H9 (cell line): Measurements from ENCODE around the gene SPHK2. TPM values are rescaled to one million over a fixed set of nuclear protein-coding genes. Genes with fewer than 3 reads are reported as not detected.

Source experiments
- DNase-seq: peaks from one replicate; pipeline ENCODE4 v3.0.0-alpha.2; 2017
- H2AFZ ChIP-seq: one replicate; pipeline ENCODE4 v1.6.1; 2013; ENCODE audit warnings: mild to moderate bottlenecking, low read length, control low read depth, moderate library complexity
- H2AK5ac ChIP-seq: 2 replicates; pipeline ENCODE4 v1.6.1; 2013; ENCODE audit warnings: low read length, control low read depth, mixed read lengths; ENCODE audit not compliant: insufficient read length
- H2BK120ac ChIP-seq: one replicate; pipeline ENCODE4 v1.6.1; 2013; ENCODE audit warnings: low read depth, mild to moderate bottlenecking, low read length, control low read depth, inconsistent platforms; ENCODE audit not compliant: poor library complexity, severe bottlenecking
- H2BK12ac ChIP-seq: 2 replicates; pipeline ENCODE4 v1.6.1; 2013; ENCODE audit warnings: low read length, control low read depth, mixed read lengths, low read depth; ENCODE audit not compliant: insufficient read length
- H2BK15ac ChIP-seq: 2 replicates; pipeline ENCODE4 v1.6.1; 2013; ENCODE audit warnings: low read depth, low read length, control low read depth
- H2BK20ac ChIP-seq: one replicate; pipeline ENCODE4 v1.6.1; 2013; ENCODE audit warnings: low read depth, mild to moderate bottlenecking, low read length, control low read depth, inconsistent platforms; ENCODE audit not compliant: poor library complexity, severe bottlenecking
- H2BK5ac ChIP-seq: 2 replicates; pipeline ENCODE4 v1.6.1; 2013; ENCODE audit warnings: low read length, control low read depth, mixed read lengths; ENCODE audit not compliant: insufficient read length
- H3K14ac ChIP-seq: 2 replicates; pipeline ENCODE4 v1.6.1; 2013; ENCODE audit warnings: low read length, control low read depth; ENCODE audit not compliant: insufficient read depth
- H3K18ac ChIP-seq: 2 replicates; pipeline ENCODE4 v1.6.1; 2013; ENCODE audit warnings: low read depth, mild to moderate bottlenecking, mixed read lengths, low read length, control low read depth; ENCODE audit not compliant: insufficient read length
- H3K23ac ChIP-seq: 2 replicates; pipeline ENCODE4 v1.6.1; 2013; ENCODE audit warnings: low read length, control low read depth, mixed read lengths, low read depth; ENCODE audit not compliant: insufficient read length
- H3K23me2 ChIP-seq: 2 replicates; pipeline ENCODE4 v1.6.1; 2013; ENCODE audit warnings: low read depth, mild to moderate bottlenecking, mixed read lengths, low read length, control low read depth; ENCODE audit not compliant: insufficient read length, poor library complexity, severe bottlenecking
- H3K27ac ChIP-seq: 2 replicates; pipeline ENCODE4 v1.5.1; 2013; ENCODE audit warnings: low read length, control low read depth, mixed read lengths, low read depth; ENCODE audit not compliant: insufficient read length
- H3K27me3 ChIP-seq: 2 replicates; pipeline ENCODE4 v1.6.1; 2013; ENCODE audit warnings: low read length, control low read depth, inconsistent platforms; ENCODE audit not compliant: insufficient read depth
- H3K4ac ChIP-seq: 2 replicates; pipeline ENCODE4 v1.6.1; 2013; ENCODE audit warnings: low read depth, mild to moderate bottlenecking, control low read depth, inconsistent platforms, low read length, moderate library complexity
- H3K4me1 ChIP-seq: 2 replicates; pipeline ENCODE4 v1.6.1; 2013; ENCODE audit warnings: low read length, control low read depth, inconsistent platforms; ENCODE audit not compliant: insufficient read depth
- H3K4me2 ChIP-seq: 2 replicates; pipeline ENCODE4 v1.6.1; 2013; ENCODE audit warnings: low read length, control low read depth, mixed read lengths; ENCODE audit not compliant: insufficient read length, insufficient read depth
- H3K56ac ChIP-seq: 2 replicates; pipeline ENCODE4 v1.6.1; 2013; ENCODE audit warnings: low read depth, mild to moderate bottlenecking, mixed read lengths, low read length, control low read depth; ENCODE audit not compliant: insufficient read length
- H3K79me1 ChIP-seq: 2 replicates; pipeline ENCODE4 v1.6.1; 2013; ENCODE audit warnings: low read depth, mild to moderate bottlenecking, moderate library complexity, low read length, control low read depth, inconsistent platforms; ENCODE audit not compliant: insufficient read depth, poor library complexity, severe bottlenecking
- H3K79me2 ChIP-seq: 2 replicates; pipeline ENCODE4 v1.6.1; 2013; ENCODE audit warnings: low read length, control low read depth, inconsistent platforms; ENCODE audit not compliant: insufficient read depth
- H3K9ac ChIP-seq: 2 replicates; pipeline ENCODE4 v1.6.1; 2013; ENCODE audit warnings: low read length, control low read depth, mixed read lengths; ENCODE audit not compliant: insufficient read length; ENCODE audit errors: extremely low read depth
- H3K9me3 ChIP-seq: one replicate; pipeline ENCODE4 v1.6.1; 2013; ENCODE audit warnings: low read depth, low read length, inconsistent platforms; ENCODE audit not compliant: control insufficient read depth
- H3T11ph ChIP-seq: one replicate; pipeline ENCODE4 v1.6.1; 2013; ENCODE audit warnings: mild to moderate bottlenecking, low read length, control low read depth, inconsistent platforms
- H4K20me1 ChIP-seq: one replicate; pipeline ENCODE4 v1.6.1; 2013; ENCODE audit not compliant: control insufficient read depth, insufficient read length, insufficient read depth
- H4K5ac ChIP-seq: 2 replicates; pipeline ENCODE4 v1.6.1; 2013; ENCODE audit warnings: low read depth, mild to moderate bottlenecking, mixed read lengths, low read length, control low read depth; ENCODE audit not compliant: insufficient read length
- H4K8ac ChIP-seq: replicated peaks from 2 replicates; pipeline ENCODE4 v1.6.1; 2013; ENCODE audit warnings: low read length, control low read depth, mixed read lengths, low read depth; ENCODE audit not compliant: insufficient read length
- H4K91ac ChIP-seq: 2 replicates; pipeline ENCODE4 v1.6.1; 2013; ENCODE audit warnings: low read depth, mild to moderate bottlenecking, moderate library complexity, mixed read lengths, low read length, control low read depth; ENCODE audit not compliant: insufficient read length
- H3K27ac Mint-ChIP-seq, 3 experiments: 2 replicates in 2 of 3; 3 replicates in 1 of 3; pipeline ENCODE4 v1.8.0; 2020 to 2021; ENCODE audit warnings: mixed read lengths in 3 of 3, mild to moderate bottlenecking in 1 of 3, moderate library complexity in 1 of 3
- H3K27me3 Mint-ChIP-seq: 2 replicates; pipeline ENCODE4 v1.8.0; 2021; ENCODE audit warnings: low read depth, mild to moderate bottlenecking, moderate library complexity, mixed read lengths
- H3K36me3 Mint-ChIP-seq, 3 experiments: 2 replicates in 2 of 3; 3 replicates in 1 of 3; pipeline ENCODE4 v1.8.0; 2020 to 2021; ENCODE audit warnings: low read depth in 3 of 3, mixed read lengths in 3 of 3; ENCODE audit not compliant: insufficient read depth in 1 of 3
- H3K4me1 Mint-ChIP-seq, 2 experiments: 2 replicates each; pipeline ENCODE4 v1.8.0; 2020; ENCODE audit warnings: mixed read lengths in 2 of 2
- H3K4me3 Mint-ChIP-seq, 2 experiments: 2 replicates in 1 of 2; 3 replicates in 1 of 2; pipeline ENCODE4 v1.8.0; 2020 to 2021; ENCODE audit warnings: mild to moderate bottlenecking in 2 of 2, mixed read lengths in 2 of 2, moderate library complexity in 1 of 2
- H3K9me3 Mint-ChIP-seq, 2 experiments: 2 replicates in 1 of 2; 3 replicates in 1 of 2; pipeline ENCODE4 v1.8.0; 2020; ENCODE audit warnings: mild to moderate bottlenecking in 2 of 2, mixed read lengths in 2 of 2, moderate library complexity in 1 of 2
- WGBS: extraction: QIAGEN DNeasy Blood & Tissue Kit; methylation state at CpG from one replicate; pipeline ENCODE4 v1.1.7; 2013; ENCODE audit warnings: missing lambda C conversion rate, low lambda C conversion rate, mixed read lengths; ENCODE audit not compliant: insufficient read length; ENCODE audit errors: extremely low coverage; 5-methylcytosine and 5-hydroxymethylcytosine counted together
- total RNA-seq: library from RNA; stranded (reverse); gene quantifications from 2 replicates; pipeline ENCODE4 v1.2.1, GENCODE V29; 2021
- TF ChIP-seq, protein P1 (sequence below): fragments of 200-600 bp; sonication (generic); conservative IDR thresholded peaks from 3 replicates; pipeline ENCODE4 v1.8.0; 2021; ENCODE audit warnings: antibody characterized with exemption, mild to moderate bottlenecking

The SPHK2 gene
- total RNA-seq, 1 experiment from 2014 or later = 57.2 TPM

DNA sequence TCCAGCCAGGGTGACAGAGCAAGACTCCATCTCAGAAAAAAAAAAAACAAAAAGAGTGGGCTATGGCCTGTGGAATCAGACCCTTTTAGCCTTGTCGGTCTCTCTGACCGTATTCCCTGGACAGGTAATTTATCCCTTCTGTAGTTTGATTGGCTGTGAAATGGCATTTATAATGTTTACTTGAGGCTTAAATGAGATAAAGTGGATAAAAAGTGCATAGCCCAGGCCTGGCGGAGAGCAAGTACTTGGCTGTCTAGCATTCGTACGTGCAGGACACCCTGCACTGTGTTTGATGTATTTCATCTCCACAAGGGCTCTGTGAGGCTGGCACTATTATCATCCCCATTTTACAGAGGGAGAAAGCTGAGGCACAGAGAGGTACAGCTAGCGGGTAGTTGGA, 46.5 kb downstream of the SPHK2 start:
- no peak overlapping the region for H2BK12ac ChIP-seq
- peaks cover 11 to 16% of the 10 kb centered on the region in 2 experiments for H3K9me3 Mint-ChIP-seq
- no peak overlapping the region for H3K4me2 ChIP-seq
- no peak overlapping the region for H3K23ac ChIP-seq
- no peak overlapping the region for H3K4ac ChIP-seq
- no peak overlapping the region for H2BK5ac ChIP-seq
- no peak overlapping the region for H2AFZ ChIP-seq
- H3K23me2 ChIP-seq = no peaks in the 10 kb centered on the region
- H2BK20ac ChIP-seq = no peak overlapping the region
- H3K4me1 ChIP-seq = no peaks in the 10 kb centered on the region
- no CpG with 5 or more reads among the region's 6 CpGs for WGBS
- H4K91ac ChIP-seq = no peak overlapping the region
- no peak overlapping the region for H3K14ac ChIP-seq
- H3K27me3 ChIP-seq = no peaks in the 10 kb centered on the region
- DNase-seq = no peak
- 0 out of 4 replicates have a peak, but pooled peaks cover 0 to 6% of the 10 kb centered on the region in 2 experiments for H3K4me1 Mint-ChIP-seq
- H3K9me3 ChIP-seq = no peaks in the 10 kb centered on the region
- H4K20me1 ChIP-seq = peaks cover 2% of the 10 kb centered on the region
- H3K27ac Mint-ChIP-seq = peak overlapping the region in 1 of 3 experiments; percentile 29; a peak in 1 of 7 replicates
- no peak overlapping the region for H4K5ac ChIP-seq
- no peaks in the 10 kb centered on the region for H3K79me2 ChIP-seq
- H3K36me3 Mint-ChIP-seq = peaks cover 0 to 12% (median 10%) of the 10 kb centered on the region in 3 experiments; a peak in 6 of 7 replicates
- H4K8ac ChIP-seq = no peak overlapping the region
- no peak overlapping the region for H3K27ac ChIP-seq
- H2BK120ac ChIP-seq = no peak overlapping the region
- no peak overlapping the region for H3K9ac ChIP-seq
- H2AK5ac ChIP-seq = no peak overlapping the region
- no peak overlapping the region for H3K18ac ChIP-seq
- H2BK15ac ChIP-seq = no peak overlapping the region
- peaks cover 7% of the 10 kb centered on the region for H3K27me3 Mint-ChIP-seq
- TF ChIP-seq, protein P1, sequence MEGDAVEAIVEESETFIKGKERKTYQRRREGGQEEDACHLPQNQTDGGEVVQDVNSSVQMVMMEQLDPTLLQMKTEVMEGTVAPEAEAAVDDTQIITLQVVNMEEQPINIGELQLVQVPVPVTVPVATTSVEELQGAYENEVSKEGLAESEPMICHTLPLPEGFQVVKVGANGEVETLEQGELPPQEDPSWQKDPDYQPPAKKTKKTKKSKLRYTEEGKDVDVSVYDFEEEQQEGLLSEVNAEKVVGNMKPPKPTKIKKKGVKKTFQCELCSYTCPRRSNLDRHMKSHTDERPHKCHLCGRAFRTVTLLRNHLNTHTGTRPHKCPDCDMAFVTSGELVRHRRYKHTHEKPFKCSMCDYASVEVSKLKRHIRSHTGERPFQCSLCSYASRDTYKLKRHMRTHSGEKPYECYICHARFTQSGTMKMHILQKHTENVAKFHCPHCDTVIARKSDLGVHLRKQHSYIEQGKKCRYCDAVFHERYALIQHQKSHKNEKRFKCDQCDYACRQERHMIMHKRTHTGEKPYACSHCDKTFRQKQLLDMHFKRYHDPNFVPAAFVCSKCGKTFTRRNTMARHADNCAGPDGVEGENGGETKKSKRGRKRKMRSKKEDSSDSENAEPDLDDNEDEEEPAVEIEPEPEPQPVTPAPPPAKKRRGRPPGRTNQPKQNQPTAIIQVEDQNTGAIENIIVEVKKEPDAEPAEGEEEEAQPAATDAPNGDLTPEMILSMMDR = no peak
- no peak overlapping the region for H3K56ac ChIP-seq
- no peaks in the 10 kb centered on the region for H3K79me1 ChIP-seq
- H3T11ph ChIP-seq = no peak overlapping the region
- H3K4me3 Mint-ChIP-seq = no peak overlapping the region; a peak in 1 of 5 replicates
